SU-DHL-6 (cell line): ENCODE measurements around the gene RAB11B.
"Not testable (repeated sequence)": the region's sequence is repeated elsewhere in the genome, so short reads cannot be mapped to it uniquely, and the experiment has no call there.

Source experiments
- H2AFZ ChIP-seq: fragments of 200-600 bp; sonication (generic); 2 replicates; pipeline ENCODE4 v1.6.1; 2014; ENCODE audit warnings: low read depth, mild to moderate bottlenecking, moderate library complexity, mixed read lengths, antibody characterized with exemption, low read length; ENCODE audit not compliant: severe bottlenecking
- H3F3A ChIP-seq: fragments of 200-600 bp; shearing (Covaris generic); 2 replicates; pipeline ENCODE4 v1.6.0; 2016; ENCODE audit warnings: antibody characterized with exemption, mild to moderate bottlenecking; ENCODE audit not compliant: insufficient read depth
- H3K27ac ChIP-seq: fragments of 200-600 bp; sonication (generic); 2 replicates; pipeline ENCODE4 v1.5.1; 2016; ENCODE audit warnings: low read depth, mild to moderate bottlenecking, low read length, moderate library complexity, mixed read lengths
- H3K27me3 ChIP-seq: fragments of 200-600 bp; sonication (generic), shearing (Covaris generic); 2 replicates; pipeline ENCODE4 v1.6.0; 2014; ENCODE audit warnings: mild to moderate bottlenecking, low read length
- H3K36me3 ChIP-seq: fragments of 200-600 bp; sonication (generic); 2 replicates; pipeline ENCODE4 v1.6.1; 2014; ENCODE audit warnings: mild to moderate bottlenecking, low read length, mixed read lengths
- H3K4me2 ChIP-seq: fragments of 300-600, 200-600 bp; shearing (Covaris generic), sonication (generic); 2 replicates; pipeline ENCODE4 v1.6.0; 2014; ENCODE audit warnings: low read length, low read depth, mild to moderate bottlenecking; ENCODE audit not compliant: poor library complexity, severe bottlenecking
- H3K4me3 ChIP-seq: fragments of 200-600 bp; sonication (generic); 2 replicates; pipeline ENCODE4 v1.5.1; 2014; ENCODE audit warnings: antibody characterized with exemption, low read length, mild to moderate bottlenecking, mixed read lengths; ENCODE audit not compliant: insufficient read depth, poor library complexity, severe bottlenecking
- H3K79me2 ChIP-seq: fragments of 200-600 bp; sonication (generic); 2 replicates; pipeline ENCODE4 v1.6.1; 2014; ENCODE audit warnings: mild to moderate bottlenecking, low read length, moderate library complexity; ENCODE audit not compliant: insufficient read depth
- H3K9ac ChIP-seq: fragments of 200-600 bp; sonication (generic); 2 replicates; pipeline ENCODE4 v1.7.0; 2014; ENCODE audit warnings: mild to moderate bottlenecking, low read length
- H3K9me2 ChIP-seq: fragments of 200-600 bp; sonication (generic); replicated peaks from 2 replicates; pipeline ENCODE4 v1.6.1; 2014; ENCODE audit warnings: low read length; ENCODE audit not compliant: insufficient read depth
- H3K9me3 ChIP-seq: fragments of 200-600 bp; sonication (generic); 2 replicates; pipeline ENCODE4 v1.6.1; 2014; ENCODE audit warnings: low read length, mixed read lengths; ENCODE audit not compliant: insufficient read depth
- H4K20me1 ChIP-seq: fragments of 200-600 bp; sonication (generic); 2 replicates; pipeline ENCODE4 v1.6.1; 2014; ENCODE audit warnings: low read depth, mild to moderate bottlenecking, antibody characterized with exemption, low read length, moderate library complexity, mixed read lengths
- CTCF ChIP-seq: fragments of 200-600 bp; sonication (generic); IDR thresholded peaks from one replicate; pipeline ENCODE4 v1.5.1; 2017; ENCODE audit warnings: antibody characterized with exemption, mild to moderate bottlenecking, low read length, moderate library complexity; ENCODE audit not compliant: insufficient read depth, poor library complexity, severe bottlenecking
- EZH2phosphoT487 ChIP-seq: fragments of 200-600 bp; sonication (generic), shearing (Covaris generic); conservative IDR thresholded peaks from 2 replicates; pipeline ENCODE4 v1.6.1; 2018; ENCODE audit warnings: mild to moderate bottlenecking, antibody characterized with exemption, low read length, moderate library complexity, mixed read lengths

RAB11B gene

GRCh38 chr19:8385103-8385502 is 5.1 kb upstream of the RAB11B start:
- H3K4me2 ChIP-seq, H3K9me3 ChIP-seq, H2AFZ ChIP-seq, H3K9ac ChIP-seq, H3K27me3 ChIP-seq, H3F3A ChIP-seq, H3K4me3 ChIP-seq, H3K9me2 ChIP-seq, H3K36me3 ChIP-seq, H3K27ac ChIP-seq, H3K79me2 ChIP-seq, H4K20me1 ChIP-seq: not testable (repeated sequence)

- not testable (repeated sequence) for H2AFZ ChIP-seq, H3F3A ChIP-seq, H3K4me3 ChIP-seq, H4K20me1 ChIP-seq, H3K9me2 ChIP-seq, H3K9me3 ChIP-seq, H3K4me2 ChIP-seq, H3K36me3 ChIP-seq, H3K79me2 ChIP-seq, H3K27me3 ChIP-seq, H3K27ac ChIP-seq, H3K9ac ChIP-seq
Measured at GRCh38 chr19:8385566-8385965, 4.6 kb upstream of the RAB11B start.

GRCh38 chr19:8386419-8386818 is 3.7 kb upstream of the RAB11B start:
- H3K9me2 ChIP-seq, H3K4me2 ChIP-seq, H3K9me3 ChIP-seq, H4K20me1 ChIP-seq, H3K36me3 ChIP-seq, H3K4me3 ChIP-seq, H3K9ac ChIP-seq, H3F3A ChIP-seq, H3K27ac ChIP-seq, H2AFZ ChIP-seq, H3K79me2 ChIP-seq, H3K27me3 ChIP-seq: not testable (repeated sequence)

- Histone ChIP-seq H3K9me3 (peaks cover 4% of the 10 kb centered on the region; the same call in 1 of the 2 replicates), H3F3A (0 out of 2 replicates have a peak, but pooled peaks cover 7% of the 10 kb centered on the region), H3K27me3 (no peaks in the 10 kb centered on the region), H3K9ac (no peak overlapping the region), H2AFZ (no peak overlapping the region), H3K9me2 (no peaks in the 10 kb centered on the region), H3K36me3 (no peaks in the 10 kb centered on the region), H3K4me3 (no peak overlapping the region), H4K20me1 (no peaks in the 10 kb centered on the region), H3K79me2 (peaks cover 12% of the 10 kb centered on the region), H3K27ac (no peak overlapping the region), H3K4me2 (no peak overlapping the region)
- no peak for TF ChIP-seq CTCF
- TF ChIP-seq EZH2phosphoT487 = no peak
Measured at GRCh38 chr19:8386990-8387389, 3.2 kb upstream of the RAB11B start.

- peaks cover 2% of the 10 kb centered on the region; the same call in 1 of the 2 replicates for H4K20me1 ChIP-seq
- H3K9me3 ChIP-seq = peaks cover 4% of the 10 kb centered on the region; the same call in 1 of the 2 replicates
- H3K79me2 ChIP-seq = peaks cover 22% of the 10 kb centered on the region
- H3F3A ChIP-seq = 0 out of 2 replicates have a peak, but pooled peaks cover 7% of the 10 kb centered on the region
- H3K27ac ChIP-seq = no peak overlapping the region
- no peaks in the 10 kb centered on the region for H3K9me2 ChIP-seq
- no peak overlapping the region for H3K4me3 ChIP-seq
- H3K36me3 ChIP-seq = no peaks in the 10 kb centered on the region
- H2AFZ ChIP-seq = no peak overlapping the region
- TF ChIP-seq CTCF (no peak), EZH2phosphoT487 (no peak)
- H3K9ac ChIP-seq = no peak overlapping the region
- H3K4me2 ChIP-seq = no peak overlapping the region
- no peaks in the 10 kb centered on the region for H3K27me3 ChIP-seq
Measured at GRCh38 chr19:8387688-8388611, 2.2 kb upstream of the RAB11B start.
